ENCODE data around the gene TINAG.
A peak's percentile ranks its signal among the peaks of the same experiment; 100 is the strongest.

The TINAG gene

GRCh38 chr6:54308289-54308985, at the start of gene TINAG:
TINAG (plus strand) TSS chr6:54308441; CDS start chr6:54308551, 110 bp downstream.
- DNase-seq = no peak

- DNase-seq = no peak
These were observed 48.2 kb upstream of the TINAG start for GRCh38 chr6:54260025-54260424.

DNA sequence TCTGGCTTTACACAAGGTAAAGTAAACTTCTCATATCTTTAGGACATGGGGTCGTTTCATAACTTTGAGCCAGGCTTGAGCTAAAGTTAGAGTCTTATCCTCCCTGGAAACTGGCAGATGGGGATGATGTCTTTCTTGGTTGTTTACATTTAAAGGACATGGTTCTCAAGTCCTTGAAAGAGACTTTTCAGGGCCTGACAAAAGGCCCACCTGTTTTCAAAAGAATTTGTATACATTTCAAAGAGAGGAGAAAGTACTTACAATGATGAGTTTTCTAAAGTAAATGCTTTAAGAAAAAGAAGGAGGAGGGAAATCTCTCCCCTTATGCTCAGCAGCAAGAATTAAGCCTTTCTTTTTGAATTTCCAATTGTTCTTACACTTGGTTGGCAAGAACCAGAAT, 45.7 kb upstream of the TINAG start:
- no peak for DNase-seq

GRCh38 chr6:54262971-54263370, 45.3 kb upstream of the TINAG start:
- no peak for DNase-seq

DNA sequence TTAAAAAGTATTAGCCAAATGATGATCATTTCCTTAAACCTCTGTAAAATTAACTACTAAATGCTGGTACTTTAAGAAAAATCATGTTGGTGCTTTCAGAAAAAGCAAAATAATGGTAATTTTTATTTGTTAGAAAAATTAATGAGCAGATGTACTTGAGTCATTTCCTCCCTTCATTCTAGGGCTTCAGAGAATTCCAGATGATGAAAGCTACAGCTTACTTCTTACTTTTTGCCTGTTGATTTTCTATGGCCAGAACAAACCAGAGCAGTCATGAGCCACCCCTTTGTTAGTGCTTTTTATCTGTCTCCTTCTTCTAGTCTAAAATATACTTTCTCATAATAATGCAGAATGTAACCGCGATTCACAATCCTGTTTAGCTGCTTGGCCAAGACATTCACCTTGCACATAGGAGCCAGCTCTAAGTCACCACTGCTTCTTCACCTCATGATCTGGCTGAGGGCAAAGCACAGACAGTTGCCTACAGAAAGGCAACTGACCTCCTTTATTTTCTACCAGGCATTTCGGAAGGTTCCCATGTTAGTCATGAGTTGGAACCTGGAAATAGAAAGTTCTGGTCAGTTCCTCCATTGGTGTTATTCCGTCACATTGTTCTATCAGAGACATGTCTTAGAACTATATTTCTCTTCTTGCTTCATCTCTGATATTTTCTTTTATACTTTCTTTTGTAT, 43.5 kb upstream of the TINAG start:
- DNase-seq = no peak

DNA sequence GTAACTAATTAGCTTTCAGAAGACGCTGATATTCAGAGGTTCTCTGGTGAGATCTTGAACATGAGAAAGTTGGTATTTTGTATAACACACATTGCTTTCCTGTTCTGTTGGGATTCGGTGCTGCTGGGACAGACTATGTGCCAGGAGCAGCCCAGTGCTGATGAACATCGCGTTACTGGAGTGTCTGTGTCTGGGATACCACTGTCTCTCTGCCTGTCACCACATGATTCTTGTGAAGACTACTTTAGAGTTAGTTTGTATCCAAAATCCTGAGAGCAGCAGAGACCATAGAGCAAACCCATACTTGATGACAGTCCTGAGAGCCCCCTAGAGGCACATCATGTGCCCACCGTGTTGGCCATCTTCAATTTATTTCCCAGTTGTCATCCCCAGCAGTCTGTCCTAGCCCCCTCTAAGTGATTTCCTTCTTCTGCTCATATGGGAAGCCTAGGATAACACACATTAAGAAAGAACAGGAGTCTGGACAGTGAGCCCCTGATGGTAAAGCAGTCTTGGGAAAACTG, 41.8 kb upstream of the TINAG start:
- DNase-seq = no peak

- peak; percentile 2 to 39 for DNase-seq
These were observed 40.4 kb upstream of the TINAG start for GRCh38 chr6:54267798-54268197.

GRCh38 chr6:54273214-54273820, 34.9 kb upstream of the TINAG start:
- no peak for DNase-seq

- DNase-seq = no peak
These were observed 33.9 kb upstream of the TINAG start for GRCh38 chr6:54274383-54274782.

GRCh38 chr6:54282186-54282585, 26.1 kb upstream of the TINAG start:
- DNase-seq = no peak

- no peak for DNase-seq
These were observed 23.9 kb upstream of the TINAG start for GRCh38 chr6:54284161-54284860.

DNA sequence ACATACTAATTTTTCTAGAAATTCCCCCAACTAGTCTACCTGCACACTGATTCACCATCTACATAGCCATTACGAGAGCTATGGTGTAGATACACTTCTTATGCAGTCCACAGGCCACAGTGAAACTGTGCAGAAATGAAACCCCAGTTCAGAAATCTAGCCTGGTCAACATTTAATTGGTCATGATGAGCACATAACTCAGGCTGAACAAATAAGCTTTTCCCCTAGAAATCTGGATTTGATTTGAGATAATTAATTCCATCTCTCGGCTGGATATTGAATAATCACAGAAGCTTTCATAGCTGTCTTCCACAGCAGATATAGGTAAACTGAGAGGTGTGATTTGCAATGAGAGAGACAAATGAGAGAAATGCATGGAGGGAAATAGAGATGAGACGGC, 22.6 kb upstream of the TINAG start:
- DNase-seq = no peak

DNA sequence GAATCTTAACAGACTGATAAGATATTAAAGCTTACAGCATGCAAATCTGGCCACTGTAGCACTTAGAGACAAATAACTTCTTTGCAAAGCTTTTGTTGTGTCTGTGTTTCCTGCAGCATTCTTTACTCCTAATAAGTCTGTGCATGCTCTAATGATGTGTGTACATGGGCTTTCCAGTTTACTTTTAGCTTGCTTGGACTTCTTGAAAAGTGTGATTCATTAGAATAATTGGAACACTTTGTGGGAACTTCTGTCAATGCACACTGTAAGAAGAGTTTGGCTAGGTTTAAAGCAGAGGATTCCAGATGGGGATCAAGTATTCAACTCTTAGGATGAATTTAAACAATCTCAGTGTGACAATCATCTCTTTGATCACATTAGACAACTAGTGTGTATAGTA, 22.1 kb upstream of the TINAG start:
- DNase-seq = no peak

GRCh38 chr6:54288474-54288873, 19.8 kb upstream of the TINAG start:
- no peak for DNase-seq

DNA sequence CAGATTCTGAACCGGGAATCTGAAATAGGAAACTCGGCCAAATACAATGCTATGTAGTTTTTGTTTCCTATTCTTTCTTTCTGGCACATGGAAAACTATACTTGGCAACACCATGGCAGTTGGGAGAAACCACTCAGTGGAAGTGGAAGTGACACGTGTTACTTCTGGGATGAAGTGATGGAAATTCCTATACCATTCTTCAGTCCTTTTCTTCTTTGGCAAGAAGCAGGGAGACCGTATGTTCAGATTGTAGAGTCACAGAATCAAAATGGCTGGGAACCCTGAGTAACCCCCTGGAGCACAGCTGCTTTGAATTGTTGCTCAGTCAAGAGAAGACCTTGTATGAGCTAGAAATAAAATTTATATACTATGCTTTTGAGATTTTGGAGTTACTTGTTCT, 18.8 kb upstream of the TINAG start:
- no peak for DNase-seq

GRCh38 chr6:54291146-54291545, 17.1 kb upstream of the TINAG start:
- no peak for DNase-seq

DNA sequence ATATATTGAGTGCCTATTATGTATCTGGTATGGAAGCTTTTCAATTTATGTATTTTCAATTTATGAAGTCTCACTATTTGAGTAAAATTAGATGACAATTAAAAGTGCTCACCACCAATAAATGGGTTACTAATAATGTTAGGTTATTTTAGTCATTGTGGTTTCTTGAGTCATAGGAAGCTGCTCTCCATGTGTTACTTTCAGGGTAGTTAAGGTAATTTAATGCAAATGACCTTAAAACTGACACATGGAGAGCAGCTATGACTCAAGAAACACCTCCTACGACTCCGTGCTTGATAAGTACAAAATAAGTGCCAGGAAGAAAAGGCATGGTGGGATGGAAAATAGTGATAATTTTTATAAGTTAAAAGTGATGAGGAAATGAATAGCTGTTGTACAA, 16.5 kb upstream of the TINAG start:
- DNase-seq = no peak

DNA sequence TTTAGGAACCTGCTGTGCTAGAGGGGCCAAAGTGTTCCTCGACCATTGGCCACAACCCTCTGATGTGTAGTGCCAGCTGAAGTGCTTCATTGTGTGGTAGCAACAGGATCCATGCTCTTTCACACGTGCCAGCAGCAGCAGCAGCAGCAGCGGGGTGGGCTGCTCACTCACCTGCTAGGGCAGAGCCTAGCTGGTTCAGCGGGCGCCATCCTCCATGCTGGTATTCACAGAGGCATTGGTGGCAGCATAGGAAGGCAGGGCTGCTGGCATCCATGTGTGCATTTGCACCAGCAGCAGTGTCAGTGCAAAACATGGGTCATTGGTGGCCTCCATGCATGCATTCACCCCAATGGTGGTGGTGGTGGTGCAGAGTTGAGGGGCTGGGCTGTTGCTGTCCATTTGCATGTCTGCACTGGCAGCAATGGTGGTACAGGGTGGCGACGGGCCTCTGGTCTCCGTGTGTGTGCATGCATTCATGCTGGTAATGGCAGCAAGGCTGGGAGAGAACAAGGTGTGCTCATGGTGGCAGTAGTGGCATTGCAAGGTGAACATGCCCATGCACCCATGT, 13.2 kb upstream of the TINAG start:
- no peak for DNase-seq

DNA sequence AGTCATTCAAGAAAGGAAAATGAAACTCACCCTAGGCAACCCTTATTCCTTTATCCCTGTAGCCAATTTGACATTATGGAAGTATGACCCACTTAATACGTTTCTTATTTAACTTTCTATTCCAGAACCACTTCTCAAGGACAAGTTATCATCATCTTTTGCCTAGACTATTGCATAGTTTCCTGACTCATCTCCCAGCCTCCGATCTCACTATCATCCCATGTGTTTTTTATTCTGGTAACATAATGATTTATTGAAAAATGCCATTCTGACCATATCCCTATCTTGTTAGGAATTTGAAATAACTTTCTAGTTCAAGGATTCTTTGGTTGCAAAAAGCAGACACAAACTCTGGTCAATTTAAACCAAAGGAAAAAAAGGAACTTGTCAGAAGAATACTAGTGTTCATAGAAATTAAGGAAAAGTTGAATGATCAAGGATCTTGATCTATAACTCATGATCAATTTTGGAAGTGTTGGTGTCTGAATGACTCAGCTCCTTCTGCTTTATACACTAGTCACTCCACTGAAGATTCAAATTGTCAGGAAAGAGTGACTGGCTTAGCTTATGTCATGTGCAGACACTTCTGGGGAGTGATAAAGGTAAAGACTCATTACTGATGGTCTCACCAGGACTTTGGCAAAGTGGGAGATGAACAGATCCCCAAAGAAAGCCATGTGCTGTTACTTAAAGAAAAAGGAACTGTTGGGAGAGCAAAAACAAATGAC, 8.5 kb upstream of the TINAG start:
- no peak for DNase-seq

DNA sequence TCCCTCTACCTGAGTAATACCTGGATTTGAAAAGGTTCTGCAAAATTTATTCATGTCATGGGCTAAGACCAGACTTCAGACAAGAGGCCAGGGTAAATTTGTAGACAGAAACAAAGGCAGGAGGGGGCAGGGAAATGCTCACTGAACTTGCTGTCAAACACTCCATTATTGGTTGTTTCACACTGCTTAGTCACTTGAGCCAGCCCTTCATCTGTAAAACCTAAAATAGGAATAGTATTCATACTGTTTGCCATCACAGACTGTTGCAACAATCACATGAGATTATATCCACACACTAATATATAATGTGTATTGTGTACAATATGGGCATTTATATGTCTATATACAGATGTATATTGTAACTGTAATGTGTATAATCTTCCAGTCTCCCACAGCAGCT, 6.5 kb upstream of the TINAG start:
- no peak for DNase-seq

- DNase-seq = no peak
These were observed 766 bp upstream of the TINAG start for GRCh38 chr6:54307439-54307910.

- DNase-seq = no peak
These were observed 710 bp downstream of the TINAG start for GRCh38 chr6:54308986-54309315.

Data from NCI-H1930 (cell line).